Fibroblast of lung (primary cell): ENCODE results near the gene VPS41.

Experiments
- EZH2 ChIP-seq: IDR thresholded peaks from 2 replicates; pipeline ENCODE4 v1.5.1; 2012; ENCODE audit warnings: low read length, control low read depth, mild to moderate bottlenecking; ENCODE audit errors: missing control alignments
- TF ChIP-seq, protein P1 (sequence below), 2 donors: IDR thresholded peaks in 1 of 2; conservative IDR thresholded peaks in 1 of 2; 1 replicate in 1 of 2; 2 replicates in 1 of 2; pipeline ENCODE4 v1.5.1; 2011 to 2012; ENCODE audit warnings: low read length in 2 of 2, control low read depth in 1 of 2, inconsistent platforms in 1 of 2, low read depth in 1 of 2, mild to moderate bottlenecking in 1 of 2

DNA sequence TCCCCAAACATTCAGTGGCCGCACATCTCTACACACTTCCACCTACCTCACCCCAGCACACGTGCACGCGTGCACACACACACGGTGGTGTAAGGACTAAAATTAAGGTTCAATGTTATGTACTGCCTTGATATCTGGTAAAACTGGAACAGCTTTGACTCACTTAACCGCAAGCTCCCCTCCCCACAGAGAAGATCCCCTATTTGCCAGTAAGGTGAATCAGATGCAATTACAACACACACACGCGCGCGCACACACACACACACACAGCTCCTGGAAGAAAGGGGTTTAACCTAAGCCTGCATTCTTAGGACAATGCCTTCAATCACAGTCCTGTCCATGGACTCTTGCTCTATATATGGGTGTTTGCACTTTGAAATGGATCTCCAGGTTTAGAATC, 25.5 kb upstream of the VPS41 start:
- TF ChIP-seq, protein P1, sequence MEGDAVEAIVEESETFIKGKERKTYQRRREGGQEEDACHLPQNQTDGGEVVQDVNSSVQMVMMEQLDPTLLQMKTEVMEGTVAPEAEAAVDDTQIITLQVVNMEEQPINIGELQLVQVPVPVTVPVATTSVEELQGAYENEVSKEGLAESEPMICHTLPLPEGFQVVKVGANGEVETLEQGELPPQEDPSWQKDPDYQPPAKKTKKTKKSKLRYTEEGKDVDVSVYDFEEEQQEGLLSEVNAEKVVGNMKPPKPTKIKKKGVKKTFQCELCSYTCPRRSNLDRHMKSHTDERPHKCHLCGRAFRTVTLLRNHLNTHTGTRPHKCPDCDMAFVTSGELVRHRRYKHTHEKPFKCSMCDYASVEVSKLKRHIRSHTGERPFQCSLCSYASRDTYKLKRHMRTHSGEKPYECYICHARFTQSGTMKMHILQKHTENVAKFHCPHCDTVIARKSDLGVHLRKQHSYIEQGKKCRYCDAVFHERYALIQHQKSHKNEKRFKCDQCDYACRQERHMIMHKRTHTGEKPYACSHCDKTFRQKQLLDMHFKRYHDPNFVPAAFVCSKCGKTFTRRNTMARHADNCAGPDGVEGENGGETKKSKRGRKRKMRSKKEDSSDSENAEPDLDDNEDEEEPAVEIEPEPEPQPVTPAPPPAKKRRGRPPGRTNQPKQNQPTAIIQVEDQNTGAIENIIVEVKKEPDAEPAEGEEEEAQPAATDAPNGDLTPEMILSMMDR (conservative IDR thresholded peaks at IDR 0.05 in 1 of 2, IDR thresholded peaks at IDR 0.05 in 1 of 2; ENCODE audit: low read depth in 1 of 2, low read length in 2 of 2): no peak
- no peak for TF ChIP-seq EZH2
